ENCODE results near the gene ANKFN1. TPM values are rescaled to one million over a fixed set of nuclear protein-coding genes. Genes with fewer than 3 reads are reported as not detected.

Gene ANKFN1
- total RNA-seq, 1 experiment from 2014 or later: not detected

- ChIA-PET CTCF (no interaction called here), POLR2A (no interaction called here)
- ATAC-seq (no peak), DNase-seq (ENCODE audit: low read depth, low spot score) (no peak)
- peaks cover 4% of the 10 kb centered on the region for H3K27me3 ChIP-seq (ENCODE audit: control insufficient read depth, insufficient read depth, low read length)
- in situ Hi-C loops (cut with HindIII; ENCODE audit: low pct_unique_long_range_greater_than_20kb, low sequenced_read_pairs) (no loop called here), intact Hi-C loops (cut with micrococcal nuclease; ENCODE audit: unreplicated experiment) (loop anchor here (5.0 kb wide), 1 partner anchor 268 kb away; no protein-coding TSS in a partner anchor)
- H3K4me3 ChIP-seq (ENCODE audit: low read depth in 2 of 2, low read length in 2 of 2): no peak overlapping the region
- BruUV-seq (replicated peaks): no TSS peak
- H3K36me3 ChIP-seq (ENCODE audit: control insufficient read depth, insufficient read depth, low read length): no peaks in the 10 kb centered on the region
- H3K4me1 ChIP-seq (ENCODE audit: control insufficient read depth, insufficient read depth, low read length): no peaks in the 10 kb centered on the region
- TF ChIP-seq TCF7L2 (IDR thresholded peaks at IDR 0.05; ENCODE audit: low read depth, low read length) (no peak), REST (IDR thresholded peaks at IDR 0.05; ENCODE audit: insufficient read depth in 1 of 2, low read depth in 2 of 2, low read length in 1 of 2) (no peak), SIN3A (IDR thresholded peaks at IDR 0.05; ENCODE audit: borderline replicate concordance, insufficient read depth, low read depth, low read length) (no peak), POLR2AphosphoS5 (IDR thresholded peaks at IDR 0.05; ENCODE audit: low read depth, low read length) (no peak), CTCF (IDR thresholded peaks at IDR 0.05) (no peak)
- H3K27ac ChIP-seq (ENCODE audit: low read length): no peak overlapping the region
- H3K9me3 ChIP-seq (ENCODE audit: control insufficient read depth, insufficient read depth, low read depth, low read length): no peaks in the 10 kb centered on the region
Observed at GRCh38 chr17:56449176-56449575, 295.9 kb downstream of the ANKFN1 start.

GRCh38 chr17:56451629-56452028 is 298.4 kb downstream of the ANKFN1 start:
- H3K4me3 ChIP-seq (ENCODE audit: low read depth in 2 of 2, low read length in 2 of 2): no peak overlapping the region
- no peak for ATAC-seq
- intact Hi-C loops (cut with micrococcal nuclease; ENCODE audit: unreplicated experiment): no loop called here
- no peak for DNase-seq (ENCODE audit: low read depth, low spot score)
- TF ChIP-seq REST (IDR thresholded peaks at IDR 0.05; ENCODE audit: insufficient read depth in 1 of 2, low read depth in 2 of 2, low read length in 1 of 2) (no peak), POLR2AphosphoS5 (IDR thresholded peaks at IDR 0.05; ENCODE audit: low read depth, low read length) (no peak), SIN3A (IDR thresholded peaks at IDR 0.05; ENCODE audit: borderline replicate concordance, insufficient read depth, low read depth, low read length) (no peak), CTCF (IDR thresholded peaks at IDR 0.05) (no peak), TCF7L2 (IDR thresholded peaks at IDR 0.05; ENCODE audit: low read depth, low read length) (no peak)
- POLR2A ChIA-PET: no interaction called here
- CTCF ChIA-PET: no interaction called here
- BruUV-seq (replicated peaks): no TSS peak
- H3K27ac ChIP-seq (ENCODE audit: low read length): no peak overlapping the region
- no peaks in the 10 kb centered on the region for H3K4me1 ChIP-seq (ENCODE audit: control insufficient read depth, insufficient read depth, low read length)
- in situ Hi-C loops (cut with HindIII; ENCODE audit: low pct_unique_long_range_greater_than_20kb, low sequenced_read_pairs): no loop called here
- H3K36me3 ChIP-seq (ENCODE audit: control insufficient read depth, insufficient read depth, low read length): no peaks in the 10 kb centered on the region
- H3K27me3 ChIP-seq (ENCODE audit: control insufficient read depth, insufficient read depth, low read length): peaks cover 4% of the 10 kb centered on the region
- no peaks in the 10 kb centered on the region for H3K9me3 ChIP-seq (ENCODE audit: control insufficient read depth, insufficient read depth, low read depth, low read length)
